ENCODE results near the gene CYTH3.
"Not testable (repeated sequence)": the region's sequence is repeated elsewhere in the genome, so short reads cannot be mapped to it uniquely, and the experiment has no call there.

CYTH3 gene

GRCh38 chr7:6256677-6257535 is 15.5 kb downstream of the CYTH3 start:
- peak; percentile 86 for DNase-seq

GRCh38 chr7:6256109-6256483 is 16.3 kb downstream of the CYTH3 start:
- no peak for DNase-seq

- no peak for DNase-seq
Observed at GRCh38 chr7:6254866-6255265, 17.6 kb downstream of the CYTH3 start.

GRCh38 chr7:6252748-6253147 is 19.7 kb downstream of the CYTH3 start:
- DNase-seq, result no peak

GRCh38 chr7:6252341-6252746 is 20.1 kb downstream of the CYTH3 start:
- DNase-seq, result no peak

- no peak for DNase-seq
Observed at GRCh38 chr7:6251653-6252052, 20.8 kb downstream of the CYTH3 start.

- DNase-seq, result no peak
Observed at GRCh38 chr7:6250364-6250833, 22.0 kb downstream of the CYTH3 start.

GRCh38 chr7:6249043-6249442 is 23.4 kb downstream of the CYTH3 start:
- DNase-seq, result no peak

- peak; percentile 76 for DNase-seq
Observed at GRCh38 chr7:6248581-6248980, 23.8 kb downstream of the CYTH3 start.

GRCh38 chr7:6246251-6246917 is 26.0 kb downstream of the CYTH3 start:
- DNase-seq, result no peak

- no peak for DNase-seq
Observed at GRCh38 chr7:6244021-6244420, 28.4 kb downstream of the CYTH3 start.

- no peak for DNase-seq
Observed at GRCh38 chr7:6243168-6243567, 29.3 kb downstream of the CYTH3 start.

GRCh38 chr7:6242561-6242960 is 29.9 kb downstream of the CYTH3 start:
- no peak for DNase-seq

- no peak for DNase-seq
Observed at GRCh38 chr7:6241607-6241973, 30.8 kb downstream of the CYTH3 start.

GRCh38 chr7:6238309-6238925 is 34.0 kb downstream of the CYTH3 start:
- DNase-seq, result no peak

- no peak for DNase-seq
Observed at GRCh38 chr7:6237730-6238129, 34.7 kb downstream of the CYTH3 start.

GRCh38 chr7:6237011-6237410 is 35.4 kb downstream of the CYTH3 start:
- no peak for DNase-seq

GRCh38 chr7:6235029-6235871 is 37.2 kb downstream of the CYTH3 start:
- no peak for DNase-seq

GRCh38 chr7:6234384-6234783 is 38.0 kb downstream of the CYTH3 start:
- no peak for DNase-seq

GRCh38 chr7:6232534-6232933 is 39.9 kb downstream of the CYTH3 start:
- peak; percentile 87 for DNase-seq

- DNase-seq, result peak; percentile 53
Observed at GRCh38 chr7:6232116-6232515, 40.3 kb downstream of the CYTH3 start.

GRCh38 chr7:6231184-6231583 is 41.2 kb downstream of the CYTH3 start:
- no peak for DNase-seq

GRCh38 chr7:6229284-6229683 is 43.1 kb downstream of the CYTH3 start:
- DNase-seq, result not testable (repeated sequence)
